Measurements from ENCODE around the gene KIAA0825.

The KIAA0825 gene

DNA sequence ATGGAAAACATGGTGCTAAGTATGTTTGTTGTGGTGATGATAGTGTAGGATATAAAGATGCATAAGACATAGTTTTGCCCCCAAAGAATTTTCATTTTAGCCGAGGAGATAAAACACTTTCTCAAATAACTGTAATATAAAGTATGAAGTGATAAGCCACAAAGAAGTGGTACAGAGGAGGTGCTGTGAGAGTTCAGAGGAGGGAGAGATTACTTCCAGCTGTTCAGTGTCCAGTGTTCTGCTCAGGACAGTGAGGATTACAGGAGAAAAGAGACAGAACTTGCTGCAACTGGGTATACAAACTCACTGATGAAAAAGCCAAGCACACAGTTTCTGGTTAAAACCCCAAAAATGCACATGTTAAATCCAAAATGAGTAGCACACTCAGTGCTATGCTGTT, 309.3 kb downstream of the KIAA0825 start:
- DNase-seq, result no peak

DNA sequence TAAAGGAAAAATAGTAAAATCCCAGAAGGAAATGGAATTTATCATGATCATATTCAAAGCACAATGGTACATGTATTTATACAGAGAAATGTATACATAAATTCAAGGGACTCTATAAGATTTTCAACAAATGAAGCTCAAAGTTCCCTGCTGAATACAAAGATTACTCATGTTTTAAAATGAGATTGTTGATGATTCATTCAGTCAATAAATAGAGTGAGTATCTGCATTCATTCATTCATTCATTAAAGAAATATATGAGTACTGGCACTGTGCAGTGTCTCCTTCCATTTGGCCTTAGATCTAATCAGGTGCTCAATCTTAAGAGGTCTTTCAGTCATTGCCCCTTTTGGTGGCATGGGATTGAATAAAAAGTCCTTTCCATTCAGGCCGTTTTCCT, 310.0 kb downstream of the KIAA0825 start:
- no peak for DNase-seq

DNA sequence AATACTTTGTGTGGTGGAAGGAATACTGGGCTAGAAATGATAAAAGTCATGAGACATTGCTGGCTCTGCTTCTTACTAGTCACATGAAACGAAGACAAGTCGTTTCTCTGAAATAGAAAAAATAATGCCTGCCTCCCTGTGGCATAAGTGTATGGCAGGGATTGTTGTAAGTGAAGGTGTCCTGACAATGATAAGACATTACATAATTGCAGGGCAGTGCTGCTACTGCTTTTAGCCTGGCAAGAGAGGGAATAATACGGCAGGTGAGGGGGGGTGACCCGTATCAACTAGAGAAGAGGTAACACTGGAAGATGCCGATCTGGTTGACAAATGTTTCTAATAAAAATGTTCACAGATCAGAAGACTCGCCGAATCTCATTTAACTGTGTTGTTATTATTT, 314.3 kb downstream of the KIAA0825 start:
- no peak for DNase-seq

DNA sequence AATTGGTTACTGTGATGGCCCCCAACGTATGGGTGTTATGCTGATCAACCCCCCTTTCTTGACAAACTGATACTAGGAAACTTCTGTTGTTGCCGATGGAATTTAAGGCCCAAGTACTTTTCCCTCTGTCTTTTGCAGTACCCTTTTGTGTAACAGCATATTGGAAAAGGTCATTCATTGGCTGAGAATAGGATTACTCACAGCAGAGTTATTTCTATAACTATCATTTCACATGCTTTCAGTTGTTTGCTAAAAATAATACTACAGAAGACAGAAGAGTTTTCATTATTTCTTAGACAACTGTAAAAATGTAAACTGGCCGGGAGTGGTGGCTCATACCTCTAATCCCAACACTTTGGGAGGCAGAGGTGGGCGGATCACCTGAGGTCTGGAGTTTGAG, 329.5 kb downstream of the KIAA0825 start:
- no peak for DNase-seq

DNA sequence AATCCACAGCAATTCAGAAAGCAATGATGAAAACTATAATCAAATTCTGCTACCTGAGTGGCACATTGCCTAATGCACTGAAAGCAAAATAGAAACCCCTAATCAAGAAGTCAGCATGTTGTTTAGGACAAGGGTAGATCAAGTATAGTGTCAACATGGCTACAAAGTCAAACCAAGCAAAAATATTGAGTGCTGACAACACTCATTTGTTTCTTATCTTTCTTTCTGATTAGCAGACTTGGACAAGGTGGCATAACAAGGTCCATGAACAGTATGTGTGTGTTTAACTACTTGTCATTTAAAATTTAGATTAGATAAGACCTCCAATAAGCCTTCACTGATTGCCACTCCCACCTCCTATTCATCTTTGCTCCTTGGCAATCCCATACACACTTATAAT, 332.4 kb downstream of the KIAA0825 start:
- no peak for DNase-seq

DNA sequence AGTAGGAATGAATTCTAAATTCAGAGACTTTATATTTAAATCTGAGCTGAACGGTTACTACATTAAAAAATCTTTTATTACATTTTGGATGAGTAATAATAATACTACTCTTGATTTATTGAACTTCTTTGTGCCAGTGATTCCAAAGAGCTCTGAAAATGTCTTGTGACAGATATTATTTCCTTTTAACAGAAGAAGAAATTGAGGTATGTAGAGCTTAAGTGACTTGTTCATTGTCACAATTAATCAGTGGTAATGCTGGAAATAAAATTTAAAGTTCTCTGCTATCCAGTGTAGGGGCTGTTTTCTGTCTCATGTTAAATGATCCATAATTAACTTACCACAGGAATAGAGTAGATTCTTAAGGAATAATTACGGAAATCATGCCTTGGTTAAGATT, 335.3 kb downstream of the KIAA0825 start:
- DNase-seq, result no peak

DNA sequence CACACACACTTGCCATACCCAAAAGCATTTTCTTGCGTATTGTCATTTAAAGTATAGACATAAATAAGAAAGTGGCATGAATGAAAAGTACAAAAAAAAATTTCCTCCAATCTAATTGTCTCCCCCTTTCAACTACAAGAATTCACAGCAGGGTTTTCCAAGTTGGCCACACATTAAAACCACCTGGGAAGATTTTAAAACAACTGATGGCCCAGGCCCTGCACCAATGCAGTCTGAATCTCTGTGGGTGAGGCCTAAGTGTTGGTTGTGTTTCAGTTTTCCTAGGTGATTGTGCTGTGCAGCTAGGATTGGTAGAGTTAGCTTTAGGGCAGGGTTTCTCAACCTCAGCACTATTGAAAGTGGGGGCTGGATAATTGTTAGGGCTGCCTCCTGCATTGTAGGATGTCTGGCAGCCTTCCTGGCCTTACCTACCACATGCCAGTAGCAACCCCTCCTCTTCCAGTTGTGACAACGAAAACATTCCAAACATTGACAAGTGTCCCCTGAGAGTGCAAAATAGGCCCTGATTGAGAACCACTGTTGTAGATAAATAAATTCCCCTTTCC, 337.1 kb downstream of the KIAA0825 start:
- DNase-seq, result no peak

DNA sequence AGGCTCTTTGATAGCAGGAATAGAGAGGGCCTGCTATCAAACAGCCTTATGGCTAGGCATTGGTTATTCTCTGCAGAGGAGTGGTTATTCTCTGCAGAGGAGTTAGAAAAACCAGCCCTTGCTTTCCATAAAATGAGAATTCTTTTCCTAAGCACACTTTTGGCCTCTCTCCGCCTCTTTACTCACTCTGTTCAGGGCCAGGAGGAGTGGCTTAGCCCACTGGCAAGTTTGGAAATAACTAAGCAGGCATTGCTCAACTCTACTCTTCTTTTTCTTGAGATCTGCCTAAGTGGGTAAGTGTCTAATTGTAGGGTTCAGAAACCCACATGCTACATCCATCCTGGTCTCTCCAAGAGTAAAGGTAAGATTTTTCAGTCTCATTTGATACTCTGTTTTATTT, 341.7 kb downstream of the KIAA0825 start:
- DNase-seq, result no peak

DNA sequence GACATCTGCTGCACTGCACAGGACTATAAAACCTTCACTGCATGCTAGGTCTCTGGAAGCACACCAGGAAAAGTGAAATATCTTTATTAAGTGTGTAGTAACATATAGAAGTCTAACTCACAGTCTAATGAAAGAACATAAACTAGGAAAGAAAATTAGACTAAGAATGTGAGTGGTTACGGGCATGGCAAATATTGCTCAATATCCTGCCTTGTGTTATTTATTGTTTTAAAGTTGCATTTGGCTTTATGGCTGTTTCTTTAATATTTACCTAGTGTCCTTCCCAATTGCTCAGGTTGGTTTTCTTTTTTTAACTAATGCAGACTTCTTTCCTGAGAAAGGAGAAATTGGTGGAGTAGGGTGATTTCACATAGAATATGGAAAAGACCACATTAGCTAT, 342.4 kb downstream of the KIAA0825 start:
- DNase-seq, result no peak

DNA sequence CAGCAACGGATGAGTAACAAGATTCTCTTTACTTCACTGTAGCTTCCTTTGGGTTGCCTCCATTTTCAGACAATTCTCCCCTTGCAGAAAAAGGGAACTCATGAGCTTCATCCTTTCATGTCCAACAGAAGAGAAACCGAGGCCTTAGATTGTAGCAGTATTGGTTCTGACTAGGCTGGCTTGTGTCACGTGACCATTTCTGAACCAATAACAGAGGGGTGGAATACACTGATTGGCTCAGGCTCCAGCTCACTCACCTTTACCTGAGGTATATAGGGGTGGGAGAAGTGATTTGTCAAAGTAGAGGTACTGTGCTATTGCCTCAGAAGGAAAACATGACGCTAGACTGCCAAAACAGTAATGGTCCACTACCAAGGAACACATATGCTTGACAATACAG, 343.7 kb downstream of the KIAA0825 start:
- no peak for DNase-seq

DNA sequence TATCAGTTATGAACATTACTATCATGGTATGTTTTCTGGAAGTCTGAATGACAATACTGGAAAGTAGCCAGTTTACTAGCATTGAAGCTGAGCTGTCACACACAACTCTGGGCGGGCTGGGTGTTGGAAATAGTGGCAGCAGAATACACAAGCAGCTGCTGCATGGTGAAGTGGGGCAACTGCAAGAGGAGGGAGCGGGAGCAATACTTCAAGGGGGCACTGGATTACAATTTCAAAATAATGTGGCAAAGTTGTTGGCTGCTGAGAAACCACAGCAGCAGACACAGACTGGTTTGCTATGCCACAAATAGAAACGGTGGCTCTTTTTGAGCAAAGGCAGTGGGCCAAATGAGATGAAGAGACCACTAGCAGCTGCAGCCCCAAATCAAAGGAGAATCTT, 350.2 kb downstream of the KIAA0825 start:
- no peak for DNase-seq

DNA sequence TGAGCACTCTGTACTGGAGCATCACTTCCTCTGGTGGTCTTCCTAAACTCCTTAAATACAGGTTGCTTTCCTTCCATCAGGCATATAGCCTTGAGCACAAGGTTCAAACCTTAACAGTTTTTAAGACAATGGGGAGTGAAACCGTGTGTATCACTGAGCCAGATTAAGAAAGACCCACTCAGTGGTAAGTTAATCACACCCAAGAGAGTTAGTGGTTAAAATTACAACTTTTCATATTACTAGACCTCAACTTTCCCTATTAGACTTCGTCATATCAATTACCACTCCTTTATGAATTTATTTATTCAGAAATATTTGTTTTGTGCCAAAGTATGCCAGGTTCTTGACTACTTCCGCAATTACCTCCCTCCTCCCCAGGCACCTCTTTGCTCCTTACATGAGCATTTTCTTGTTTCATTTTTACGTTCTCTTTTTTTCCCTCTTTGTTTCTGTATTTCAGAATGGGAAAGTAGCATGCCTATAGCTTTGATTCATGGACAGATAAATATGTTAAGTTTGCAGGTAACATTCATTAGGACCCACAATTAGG, 351.0 kb downstream of the KIAA0825 start:
- no peak for DNase-seq

DNA sequence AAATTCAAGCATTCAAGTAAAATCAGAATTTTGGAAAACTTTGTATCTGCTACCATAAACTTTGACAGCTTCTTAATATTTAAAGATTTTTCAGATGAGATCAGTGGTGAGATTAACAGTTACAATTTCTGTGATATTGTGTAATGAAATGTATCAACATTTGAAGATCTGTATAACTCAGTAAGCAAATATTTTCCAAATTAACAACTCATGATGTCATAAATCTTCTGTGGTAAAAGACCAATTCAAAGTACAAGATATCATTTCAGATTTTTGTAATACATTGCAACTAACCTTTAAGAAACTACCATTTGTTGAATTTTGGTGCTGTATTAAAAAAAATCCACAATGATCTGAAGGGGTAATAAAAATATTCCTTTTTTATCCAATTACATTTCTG, 352.2 kb downstream of the KIAA0825 start:
- DNase-seq, result no peak

DNA sequence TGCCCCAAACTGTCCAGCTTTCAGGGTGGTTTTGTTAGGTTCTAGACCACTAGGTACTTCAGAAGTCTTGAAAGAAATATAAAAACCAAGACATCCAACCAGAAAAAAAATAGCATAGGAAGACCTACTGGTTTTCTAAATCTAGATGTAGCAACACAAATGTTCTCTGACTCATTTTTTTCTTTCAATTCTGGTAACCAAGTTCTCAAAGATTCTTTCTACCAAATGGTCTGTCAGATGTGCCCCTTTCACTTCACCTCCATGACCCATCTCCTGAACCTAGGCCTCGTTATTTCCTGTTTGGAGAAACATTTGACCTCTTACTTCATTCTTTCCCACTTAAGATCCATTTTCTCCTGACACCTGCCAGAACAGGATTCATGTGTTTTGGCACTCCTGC, 355.3 kb downstream of the KIAA0825 start:
- DNase-seq, result no peak

DNA sequence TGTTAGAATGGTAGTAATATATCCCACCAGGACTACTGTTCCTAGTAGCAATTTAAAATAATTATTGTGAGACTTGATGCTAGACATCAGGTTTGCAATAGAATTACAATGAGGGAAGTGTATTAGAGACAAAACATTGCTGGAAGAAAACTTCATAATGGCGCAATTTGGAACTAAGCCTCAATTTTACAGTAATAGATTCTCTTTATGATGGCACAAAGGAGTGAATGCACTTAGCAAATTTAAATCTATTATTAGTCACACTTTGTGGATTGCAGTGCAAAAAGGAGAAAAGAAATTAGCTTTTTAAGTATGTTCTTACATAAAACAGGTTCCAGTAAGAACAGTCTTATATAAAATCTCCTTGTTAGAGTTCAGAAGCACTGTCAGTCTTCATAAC, 358.3 kb downstream of the KIAA0825 start:
- no peak for DNase-seq

DNA sequence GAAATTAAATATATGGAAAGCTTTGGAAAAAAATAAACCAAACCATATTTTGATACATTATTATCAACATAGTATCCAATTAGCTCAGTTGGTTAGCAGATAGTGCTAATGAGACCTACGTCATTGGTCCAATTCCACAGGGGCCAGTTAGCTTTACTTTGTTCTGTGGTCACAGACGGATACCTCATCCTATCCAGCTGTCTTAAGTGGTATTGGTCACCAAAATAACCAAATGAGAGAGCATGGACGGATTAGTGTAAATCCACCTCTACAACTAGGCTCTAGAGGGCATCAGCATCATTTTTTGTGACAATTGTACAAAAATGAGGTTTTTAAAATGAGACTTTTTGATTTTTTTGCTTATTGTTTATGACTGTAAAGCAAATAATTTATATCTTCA, 364.2 kb downstream of the KIAA0825 start:
- no peak for DNase-seq

DNA sequence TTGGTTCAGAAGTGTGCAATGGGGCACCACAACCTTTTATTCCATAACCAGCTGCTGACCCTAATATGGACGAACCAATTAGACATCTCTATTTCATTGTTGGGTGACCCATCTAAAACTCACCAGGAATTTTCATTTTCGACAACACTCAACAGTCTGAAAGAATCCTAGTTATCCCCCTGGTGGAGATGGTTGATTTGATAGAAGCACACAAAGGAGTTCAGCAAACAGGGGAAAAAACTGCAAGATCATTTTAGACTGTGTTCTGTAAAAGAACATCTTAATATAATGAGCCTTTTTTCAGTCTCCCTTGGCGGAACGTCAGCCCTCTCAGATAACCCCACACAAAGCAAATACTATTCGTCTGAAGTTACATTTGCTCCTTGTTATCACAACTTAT, 367.4 kb downstream of the KIAA0825 start:
- no peak for DNase-seq

DNA sequence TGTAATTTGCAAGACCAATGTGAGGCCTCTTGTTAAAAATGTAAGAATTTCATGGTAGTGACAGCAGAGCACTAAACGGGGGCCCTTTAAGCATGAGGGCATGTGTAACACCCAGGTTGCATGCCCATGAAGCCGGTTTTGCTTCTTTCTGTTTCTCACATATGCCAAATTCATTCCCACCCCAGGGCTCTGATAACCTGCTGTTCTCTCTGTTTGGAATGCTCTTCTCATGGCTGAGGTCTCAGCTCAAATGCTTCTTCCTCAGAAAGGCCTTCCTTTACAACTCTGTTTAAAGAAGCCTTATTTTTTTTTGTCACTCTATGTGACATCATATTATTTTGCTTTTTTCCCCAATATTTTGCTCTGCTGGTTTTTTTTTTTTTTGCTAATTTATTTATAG, 369.0 kb downstream of the KIAA0825 start:
- DNase-seq, result no peak

DNA sequence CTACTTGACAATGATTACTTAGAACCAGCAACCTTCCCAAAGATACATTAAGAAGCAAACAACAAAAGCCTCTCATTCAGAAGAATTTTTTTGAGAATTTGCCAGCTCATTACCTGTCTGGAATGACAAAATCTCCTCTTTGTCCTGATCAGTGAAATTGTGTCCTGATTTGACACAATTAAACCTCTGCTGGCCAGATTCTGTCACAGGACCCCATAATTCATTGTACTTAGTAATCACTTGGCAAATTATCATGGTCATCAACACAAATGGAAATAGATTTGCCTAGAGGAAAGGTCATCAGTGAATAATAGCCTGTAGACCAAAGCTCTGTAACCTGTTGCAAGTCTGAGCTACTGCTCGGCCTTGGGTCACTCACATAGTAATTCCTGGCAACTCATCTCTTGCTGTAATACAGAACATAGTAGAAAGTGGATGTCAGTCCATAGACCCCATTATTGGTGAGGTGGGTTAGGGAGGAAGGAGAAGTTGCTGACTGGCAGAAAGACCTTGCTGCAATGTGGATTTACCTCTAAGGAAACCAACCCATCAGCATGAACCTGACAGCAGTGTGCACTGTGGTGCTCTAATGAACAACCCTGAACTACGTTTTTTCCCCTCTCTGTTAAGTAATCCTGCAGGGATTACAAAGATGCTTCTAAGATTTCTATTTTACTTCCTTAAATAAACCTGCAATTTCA, 370.1 kb downstream of the KIAA0825 start:
- DNase-seq, result no peak

DNA sequence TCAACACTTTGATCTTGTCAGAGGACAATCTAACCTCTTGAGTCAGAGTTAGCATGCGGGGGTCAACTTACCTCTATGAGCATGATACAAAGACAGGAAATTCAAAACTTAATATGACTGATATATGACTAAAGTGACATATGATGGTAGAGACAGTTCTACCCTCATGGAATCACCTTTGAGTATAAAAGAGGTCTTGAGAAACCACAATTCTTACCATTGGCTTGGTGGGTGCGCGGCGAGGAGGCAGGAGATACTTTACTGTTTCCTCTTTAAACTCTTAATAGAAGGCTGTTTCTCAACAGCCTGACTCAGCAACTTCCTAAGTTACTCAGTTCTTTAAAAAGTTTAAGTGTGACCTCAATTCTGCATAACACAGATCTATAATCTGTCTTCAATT, 372.8 kb downstream of the KIAA0825 start:
- DNase-seq, result no peak

DNA sequence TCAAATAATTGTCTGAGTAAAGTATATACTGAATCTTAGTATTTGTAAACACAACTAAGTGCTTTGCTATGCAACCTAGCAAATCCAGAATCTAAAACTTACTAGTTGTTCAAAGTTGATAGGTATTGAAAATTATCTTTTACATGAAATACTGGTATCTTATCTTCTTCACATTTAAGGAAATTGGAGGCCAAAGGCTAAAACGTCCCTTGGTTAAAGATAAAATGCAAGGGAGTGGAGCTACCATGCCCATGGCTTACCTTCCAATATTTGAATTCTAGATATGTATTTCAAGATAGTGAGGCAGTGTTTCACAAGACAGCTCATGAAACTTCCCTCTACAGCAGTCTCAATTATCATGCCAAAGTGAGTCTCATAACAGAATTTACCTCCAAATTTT, 373.5 kb downstream of the KIAA0825 start:
- DNase-seq, result no peak

DNA sequence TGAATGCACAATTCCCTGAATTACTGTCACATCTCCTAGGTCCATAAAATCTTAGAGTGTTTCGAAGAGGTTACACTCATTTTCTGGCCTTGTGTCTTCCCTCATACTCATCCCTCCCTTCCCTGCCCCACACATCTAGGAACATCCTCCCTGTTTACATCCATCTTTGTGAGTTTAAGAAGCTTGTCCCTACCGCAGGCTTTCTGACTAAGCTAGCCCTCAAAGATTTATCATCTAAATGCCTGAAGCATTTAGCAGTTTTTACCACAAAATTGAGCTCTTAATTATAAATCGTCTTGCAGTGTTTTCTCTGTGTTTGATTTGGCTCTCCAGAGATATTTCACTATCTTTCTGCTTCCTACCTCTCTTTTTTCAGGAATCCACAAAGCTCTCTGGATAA, 374.8 kb downstream of the KIAA0825 start:
- DNase-seq, result no peak

DNA sequence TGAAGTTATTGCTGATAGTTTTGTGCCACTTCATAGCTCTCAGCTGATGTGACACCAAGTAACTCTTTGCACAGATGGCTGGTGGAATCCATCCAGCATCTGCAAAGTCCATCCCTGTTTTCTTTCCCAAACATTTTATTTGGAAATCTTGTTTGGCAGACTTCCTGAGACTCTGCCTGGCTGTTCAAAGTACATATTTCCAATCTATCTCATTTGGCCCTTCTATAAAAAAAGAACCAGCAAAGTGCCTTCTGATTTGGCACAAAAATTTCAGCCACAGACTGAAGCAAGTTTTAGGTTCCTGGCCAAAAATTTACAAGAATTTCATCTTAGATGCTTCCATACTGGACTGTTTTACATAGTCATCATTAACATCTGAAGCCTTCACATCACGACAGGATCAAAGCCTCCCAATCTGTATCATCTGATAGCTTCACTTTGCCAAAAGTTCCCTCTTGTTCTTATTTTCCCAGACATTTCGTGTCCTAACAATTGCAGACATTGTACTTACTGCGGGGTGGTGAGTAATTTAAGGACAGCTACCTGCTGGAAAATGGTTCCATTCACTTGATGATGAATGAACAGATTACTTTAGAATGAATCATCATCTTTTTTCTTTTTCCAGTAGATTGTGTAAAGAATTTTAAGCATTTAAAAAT, 377.3 kb downstream of the KIAA0825 start:
- DNase-seq, result no peak

DNA sequence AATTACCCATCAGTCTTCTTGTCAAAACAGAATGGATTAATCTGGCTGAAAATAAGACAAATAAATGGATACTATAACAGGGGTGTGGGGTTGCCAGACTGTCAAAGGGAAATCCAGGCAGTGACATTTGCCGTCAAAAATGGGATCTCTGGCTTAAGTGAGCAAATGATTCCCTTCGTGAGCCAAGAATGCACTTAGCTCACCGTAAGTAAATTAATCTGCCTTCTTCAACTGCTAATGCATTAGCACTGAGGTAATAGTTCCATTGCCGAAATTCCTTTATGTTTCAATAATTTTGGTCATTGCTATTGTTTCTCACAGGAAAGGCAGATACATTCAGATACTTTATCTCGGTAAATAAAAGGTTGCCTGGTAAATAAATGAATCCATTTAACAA, 377.8 kb downstream of the KIAA0825 start:
- no peak for DNase-seq

DNA sequence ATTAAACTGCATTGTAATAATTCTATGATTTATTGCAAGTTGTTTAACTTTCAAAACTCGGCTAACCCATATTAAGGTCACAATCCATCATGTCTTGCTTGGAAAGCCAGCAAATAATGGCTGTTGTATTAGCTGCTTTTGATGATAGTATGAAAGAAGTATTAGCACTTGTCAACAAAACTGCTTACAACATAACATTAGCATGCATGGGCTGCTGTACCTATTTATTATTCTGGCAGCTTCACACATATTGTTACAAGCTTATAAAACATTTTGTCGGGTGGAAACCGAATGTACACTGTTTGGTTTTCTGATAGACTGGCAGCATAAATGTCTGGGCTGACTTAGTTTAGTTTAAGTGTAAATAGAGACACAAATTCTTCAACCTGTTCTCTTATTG, 378.3 kb downstream of the KIAA0825 start:
- DNase-seq, result no peak

All from NCI-H1930 (cell line).